GM19328 (cell line): ENCODE data around the gene BTBD17.

Experiments used
- ATAC-seq: cut with Tn5 transposase; IDR thresholded peaks from one replicate; pipeline ENCODE4 v1.9.1; 2021; ENCODE audit warnings: mild to moderate bottlenecking, moderate library complexity; ENCODE audit not compliant: unreplicated experiment

BTBD17 gene

GRCh38 chr17:74362069-74362405 lies 369 bp upstream of the BTBD17 start:
- ATAC-seq: no peak

- ATAC-seq: no peak
Measured at GRCh38 chr17:74360899-74361229, 804 bp downstream of the BTBD17 start.

- ATAC-seq: no peak
Measured at GRCh38 chr17:74359916-74360315, 1.8 kb downstream of the BTBD17 start.

GRCh38 chr17:74358697-74359096 lies 3.0 kb downstream of the BTBD17 start:
- ATAC-seq: no peak

GRCh38 chr17:74357466-74357809 lies 4.2 kb downstream of the BTBD17 start:
- ATAC-seq: no peak

- no peak for ATAC-seq
Measured at GRCh38 chr17:74356646-74357465, 4.8 kb downstream of the BTBD17 start.

- no peak for ATAC-seq
Measured at GRCh38 chr17:74355065-74355464, 6.6 kb downstream of the BTBD17 start.

- ATAC-seq: no peak
Measured at GRCh38 chr17:74354561-74354960, 7.1 kb downstream of the BTBD17 start.

GRCh38 chr17:74354123-74354522 lies 7.5 kb downstream of the BTBD17 start:
- no peak for ATAC-seq

GRCh38 chr17:74353446-74354060 lies 8.1 kb downstream of the BTBD17 start:
- no peak for ATAC-seq

- no peak for ATAC-seq
Measured at GRCh38 chr17:74351552-74352210, 10.0 kb downstream of the BTBD17 start.

GRCh38 chr17:74350486-74350885 lies 11.2 kb downstream of the BTBD17 start:
- ATAC-seq: no peak

- ATAC-seq: no peak
Measured at GRCh38 chr17:74349120-74349519, 12.5 kb downstream of the BTBD17 start.

- no peak for ATAC-seq
Measured at GRCh38 chr17:74347646-74348045, 14.0 kb downstream of the BTBD17 start.

- no peak for ATAC-seq
Measured at GRCh38 chr17:74345433-74346241, 16.0 kb downstream of the BTBD17 start.

- ATAC-seq: no peak
Measured at GRCh38 chr17:74344658-74345057, 17.0 kb downstream of the BTBD17 start.

GRCh38 chr17:74343526-74344284 lies 18.0 kb downstream of the BTBD17 start:
- ATAC-seq: no peak

GRCh38 chr17:74343121-74343520 lies 18.5 kb downstream of the BTBD17 start:
- ATAC-seq: no peak

GRCh38 chr17:74342224-74342623 lies 19.4 kb downstream of the BTBD17 start:
- no peak for ATAC-seq

- no peak for ATAC-seq
Measured at GRCh38 chr17:74340470-74341023, 21.1 kb downstream of the BTBD17 start.
